GM12872 (cell line): ENCODE data around the gene WDR31.

ENCODE experiments used
- TF ChIP-seq, protein P1 (sequence below): IDR thresholded peaks from 3 replicates; pipeline ENCODE4 v1.5.1; 2011; ENCODE audit warnings: low read depth, mild to moderate bottlenecking, low read length, moderate library complexity; ENCODE audit not compliant: insufficient read depth

WDR31 gene

DNA sequence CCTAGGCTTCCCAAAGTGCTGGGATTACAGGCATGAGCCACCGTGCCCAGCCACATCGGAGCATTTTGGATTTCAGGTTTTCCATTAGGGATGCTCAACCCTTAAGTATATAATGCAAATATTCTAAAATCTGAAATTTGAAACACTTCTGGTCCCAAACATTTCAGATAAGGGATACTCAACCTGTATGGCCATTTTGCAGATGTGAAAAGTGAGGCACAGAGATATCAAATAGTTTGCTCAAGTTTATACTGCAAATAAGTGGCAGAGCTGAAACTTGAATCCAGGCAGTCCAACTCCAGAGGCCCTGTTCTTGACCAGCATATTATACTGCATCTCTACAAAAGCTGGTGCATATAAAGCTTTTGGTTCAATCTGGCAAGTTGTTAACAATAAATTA is 2.4 kb downstream of the WDR31 start:
- TF ChIP-seq, protein P1, sequence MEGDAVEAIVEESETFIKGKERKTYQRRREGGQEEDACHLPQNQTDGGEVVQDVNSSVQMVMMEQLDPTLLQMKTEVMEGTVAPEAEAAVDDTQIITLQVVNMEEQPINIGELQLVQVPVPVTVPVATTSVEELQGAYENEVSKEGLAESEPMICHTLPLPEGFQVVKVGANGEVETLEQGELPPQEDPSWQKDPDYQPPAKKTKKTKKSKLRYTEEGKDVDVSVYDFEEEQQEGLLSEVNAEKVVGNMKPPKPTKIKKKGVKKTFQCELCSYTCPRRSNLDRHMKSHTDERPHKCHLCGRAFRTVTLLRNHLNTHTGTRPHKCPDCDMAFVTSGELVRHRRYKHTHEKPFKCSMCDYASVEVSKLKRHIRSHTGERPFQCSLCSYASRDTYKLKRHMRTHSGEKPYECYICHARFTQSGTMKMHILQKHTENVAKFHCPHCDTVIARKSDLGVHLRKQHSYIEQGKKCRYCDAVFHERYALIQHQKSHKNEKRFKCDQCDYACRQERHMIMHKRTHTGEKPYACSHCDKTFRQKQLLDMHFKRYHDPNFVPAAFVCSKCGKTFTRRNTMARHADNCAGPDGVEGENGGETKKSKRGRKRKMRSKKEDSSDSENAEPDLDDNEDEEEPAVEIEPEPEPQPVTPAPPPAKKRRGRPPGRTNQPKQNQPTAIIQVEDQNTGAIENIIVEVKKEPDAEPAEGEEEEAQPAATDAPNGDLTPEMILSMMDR, result no peak

DNA sequence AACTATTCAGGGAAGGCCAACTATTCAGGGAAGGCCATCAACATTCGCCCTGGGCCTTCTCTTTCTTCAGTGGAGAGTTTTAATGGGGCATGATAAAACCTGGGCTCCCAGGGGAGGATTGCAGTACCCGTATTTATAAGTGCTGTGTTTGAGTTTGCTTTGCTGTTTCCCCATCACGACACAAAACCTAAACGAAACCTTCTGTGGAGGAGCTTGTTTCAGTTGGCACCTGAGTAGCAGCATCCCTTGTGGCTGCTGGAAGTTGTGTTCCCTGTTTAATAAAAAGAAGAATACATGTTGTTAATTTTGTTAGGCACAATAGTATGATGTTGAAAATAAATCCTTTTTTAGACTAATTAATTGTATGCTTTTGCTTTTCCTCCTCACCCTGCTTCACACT is 8.3 kb downstream of the WDR31 start:
- TF ChIP-seq, protein P1, result no peak

- TF ChIP-seq, protein P1, result no peak
These were observed 11.9 kb downstream of the WDR31 start for GRCh38 chr9:113328045-113328782.

DNA sequence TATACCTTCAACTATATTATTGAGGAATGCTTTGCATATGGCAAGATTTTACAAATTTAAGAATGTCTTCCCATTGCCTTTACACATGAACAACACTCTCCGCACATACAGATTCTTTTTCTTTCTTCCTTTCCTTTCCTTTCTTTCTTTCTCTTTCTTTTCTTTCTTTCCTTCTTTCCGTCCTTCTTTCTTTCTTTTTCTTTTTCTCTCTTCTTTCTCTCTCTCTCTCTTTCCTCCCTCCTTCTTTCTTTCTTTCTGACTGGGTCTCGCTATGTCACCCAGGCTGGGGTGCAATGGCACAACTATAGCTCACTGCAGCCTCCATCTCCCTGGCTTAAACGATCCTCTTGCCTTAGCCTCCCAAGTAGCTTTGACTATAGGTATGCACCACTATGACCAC is 13.8 kb downstream of the WDR31 start:
- TF ChIP-seq, protein P1, result no peak

GRCh38 chr9:113322671-113323070 is 17.4 kb downstream of the WDR31 start:
- TF ChIP-seq, protein P1, result no peak

GRCh38 chr9:113320051-113320450 is 20.0 kb downstream of the WDR31 start:
- TF ChIP-seq, protein P1, result no peak

DNA sequence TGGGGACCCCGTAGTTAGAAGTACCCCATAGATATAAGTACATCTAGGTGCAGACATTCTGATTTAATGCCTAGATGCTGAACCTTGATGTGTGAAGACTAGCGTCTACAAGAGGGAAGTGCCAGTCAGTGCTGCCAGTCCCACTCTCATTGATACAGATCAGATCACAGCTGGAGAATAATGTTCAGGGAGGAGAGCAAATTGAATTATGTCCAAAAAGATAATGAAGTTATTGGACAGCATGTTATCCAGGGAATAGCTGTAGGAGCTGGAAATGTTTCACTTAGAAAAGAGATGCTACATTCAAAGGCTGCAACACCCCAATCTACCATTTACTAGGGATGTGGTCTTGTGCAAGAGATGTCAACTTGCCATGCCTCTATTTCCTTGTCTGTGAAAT is 21.0 kb downstream of the WDR31 start:
- TF ChIP-seq, protein P1, result no peak
